Ammon's horn (tissue), 1 donor: ENCODE measurements around the gene S1PR5.
"Not testable (repeated sequence)": the region's sequence is repeated elsewhere in the genome, so short reads cannot be mapped to it uniquely, and the experiment has no call there.

Source experiments
- DNase-seq: peaks from one replicate; pipeline ENCODE4 v3.0.0-alpha.2; 2016; ENCODE audit warnings: low spot score

Gene S1PR5, protein sequence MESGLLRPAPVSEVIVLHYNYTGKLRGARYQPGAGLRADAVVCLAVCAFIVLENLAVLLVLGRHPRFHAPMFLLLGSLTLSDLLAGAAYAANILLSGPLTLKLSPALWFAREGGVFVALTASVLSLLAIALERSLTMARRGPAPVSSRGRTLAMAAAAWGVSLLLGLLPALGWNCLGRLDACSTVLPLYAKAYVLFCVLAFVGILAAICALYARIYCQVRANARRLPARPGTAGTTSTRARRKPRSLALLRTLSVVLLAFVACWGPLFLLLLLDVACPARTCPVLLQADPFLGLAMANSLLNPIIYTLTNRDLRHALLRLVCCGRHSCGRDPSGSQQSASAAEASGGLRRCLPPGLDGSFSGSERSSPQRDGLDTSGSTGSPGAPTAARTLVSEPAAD

DNA sequence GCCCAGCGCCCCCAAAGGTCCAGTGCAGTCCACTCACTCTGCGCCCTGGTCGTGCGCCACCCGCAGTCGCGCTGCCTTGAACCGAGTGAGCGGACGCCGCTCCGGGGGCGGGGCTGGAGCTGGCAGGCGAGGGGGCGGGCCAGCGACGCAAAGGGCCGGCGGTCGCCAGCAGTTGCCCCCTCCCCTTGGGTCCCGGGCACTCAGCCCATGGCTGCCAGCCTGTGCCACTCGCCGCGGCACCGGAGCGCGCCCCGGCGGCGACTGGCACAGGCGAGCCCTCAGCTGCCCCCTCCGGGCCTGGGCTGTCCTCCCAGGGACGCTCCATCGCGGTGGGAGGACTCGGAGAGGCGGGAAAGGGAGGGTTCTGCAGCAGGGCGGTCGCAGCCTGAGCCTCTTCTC lies at the start of gene S1PR5:
S1PR5 (minus strand) TSS at position 87 of the 399 bp plus-strand sequence. CDS start 2,436 bp downstream, outside the sequence.
- peak; percentile 93 for DNase-seq

DNA sequence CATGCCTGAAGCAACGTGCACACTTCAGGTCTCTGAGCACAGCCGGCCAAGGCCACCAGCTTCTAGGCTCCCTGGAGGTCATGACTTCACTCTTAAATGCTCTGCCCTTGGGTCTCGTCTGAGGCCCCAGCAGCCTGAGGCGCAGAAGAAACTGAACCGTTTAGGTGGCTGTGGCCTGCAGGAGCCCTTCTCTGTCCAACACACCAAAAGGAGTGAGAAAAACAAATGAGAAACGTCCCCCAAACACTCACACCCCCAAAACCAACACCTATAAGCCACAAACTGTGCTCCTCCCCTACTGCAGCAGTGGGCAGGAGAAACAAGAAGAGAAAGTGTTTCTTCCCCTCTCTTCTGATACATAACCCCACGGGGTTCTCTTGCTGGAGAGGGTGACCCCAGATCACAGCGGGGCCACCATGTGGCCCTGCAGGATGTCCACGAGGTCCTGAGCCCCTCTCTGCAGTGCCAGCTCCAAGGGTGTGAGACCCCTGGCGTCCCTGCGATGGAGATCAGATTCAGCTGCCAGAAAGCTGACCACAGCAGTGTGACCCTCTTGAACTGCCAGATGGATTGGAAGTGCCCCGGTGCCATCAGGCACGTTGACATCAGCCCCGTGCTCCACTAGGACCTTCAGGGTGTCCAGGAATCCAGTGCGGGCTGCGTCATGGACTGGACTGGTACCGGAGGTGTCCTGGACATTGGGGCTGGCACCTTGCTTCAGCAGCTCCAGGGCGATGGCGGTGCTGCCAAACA lies 49.6 kb upstream of the S1PR5 start:
- DNase-seq = no peak

DNA sequence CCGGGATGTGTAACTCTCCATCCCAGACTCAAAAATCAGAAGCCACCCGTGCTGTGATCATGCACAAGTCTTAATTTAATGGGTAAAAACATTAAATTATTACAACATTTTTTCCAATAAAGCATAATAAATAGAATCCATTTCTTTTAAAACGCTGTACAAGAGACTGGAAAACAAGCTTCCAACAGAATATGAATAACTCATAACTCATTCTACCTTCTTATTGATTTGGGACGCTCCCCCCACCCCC lies 49.1 kb upstream of the S1PR5 start:
- DNase-seq = no peak

DNA sequence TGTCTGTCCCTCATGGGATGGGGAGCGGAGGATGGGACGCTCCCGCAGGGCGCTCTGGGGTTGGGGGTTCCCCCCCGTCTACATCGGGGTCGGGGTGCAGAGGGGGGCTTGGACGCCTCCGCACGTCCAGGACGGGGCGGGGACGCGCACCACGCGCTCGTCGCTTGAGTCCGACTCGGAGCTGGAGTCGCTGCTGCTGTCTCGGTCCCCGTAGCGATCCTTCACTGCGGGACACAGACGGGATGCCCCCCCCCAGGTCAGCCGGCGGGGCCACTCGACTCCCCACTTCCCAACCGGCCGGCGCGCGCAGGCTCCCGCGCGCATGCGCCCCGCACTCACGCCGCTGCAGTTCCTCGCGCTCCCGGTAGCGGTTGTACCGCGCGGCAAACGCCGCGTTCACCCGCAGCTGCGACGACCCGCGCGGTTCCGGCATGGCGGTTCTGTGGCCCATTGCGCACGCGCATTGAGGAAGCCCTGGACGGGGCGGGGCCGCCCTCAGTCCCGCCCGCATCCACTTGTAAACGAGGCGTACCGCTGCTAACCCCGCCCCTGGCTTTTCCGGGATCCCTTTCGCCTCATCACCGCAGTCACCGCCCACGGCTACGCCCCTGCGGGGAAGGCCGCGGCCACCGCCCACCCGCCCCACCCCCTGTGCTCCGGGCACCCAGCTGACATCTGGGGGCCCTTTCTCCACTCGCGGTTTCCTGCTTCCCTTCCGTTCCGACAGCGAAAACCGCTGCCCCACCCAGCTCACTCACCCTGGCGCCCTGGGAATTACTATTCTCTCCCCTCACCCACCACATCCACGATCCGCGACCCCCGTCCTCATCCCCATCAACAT lies 48.5 kb upstream of the S1PR5 start, which contains the start of gene KRI1:
KRI1 (minus strand) TSS at position 444 of the 841 bp plus-strand sequence; CDS start at position 433, 11 bp downstream.
- DNase-seq = peak; percentile 98

DNA sequence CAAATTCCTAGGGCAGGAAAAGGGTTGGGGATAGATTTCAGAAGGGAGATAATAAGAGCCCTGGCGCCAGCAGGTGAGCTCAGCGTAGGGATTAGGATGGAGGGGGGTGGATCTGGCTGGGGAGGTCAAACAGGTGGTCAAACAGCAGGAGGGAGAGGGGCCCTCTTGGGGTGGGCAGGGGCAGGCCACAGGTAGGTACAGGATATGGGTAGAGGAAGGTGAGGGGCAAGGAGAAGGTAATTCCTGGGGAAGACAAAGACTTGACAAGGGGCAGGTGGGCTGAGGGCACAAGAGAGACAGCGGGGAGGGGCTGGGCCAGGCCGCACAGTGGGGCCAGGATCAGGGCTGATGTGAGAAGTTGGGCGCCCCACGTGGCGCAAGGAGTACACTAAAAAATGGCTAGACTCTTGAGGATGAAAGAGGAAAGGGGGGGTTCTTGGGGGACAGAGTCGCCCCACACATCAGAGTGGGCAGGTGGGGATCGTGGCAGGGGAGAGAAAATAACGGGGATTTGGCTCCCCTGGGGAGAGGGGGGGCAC lies 47.9 kb upstream of the S1PR5 start:
- peak; percentile 27 for DNase-seq

DNA sequence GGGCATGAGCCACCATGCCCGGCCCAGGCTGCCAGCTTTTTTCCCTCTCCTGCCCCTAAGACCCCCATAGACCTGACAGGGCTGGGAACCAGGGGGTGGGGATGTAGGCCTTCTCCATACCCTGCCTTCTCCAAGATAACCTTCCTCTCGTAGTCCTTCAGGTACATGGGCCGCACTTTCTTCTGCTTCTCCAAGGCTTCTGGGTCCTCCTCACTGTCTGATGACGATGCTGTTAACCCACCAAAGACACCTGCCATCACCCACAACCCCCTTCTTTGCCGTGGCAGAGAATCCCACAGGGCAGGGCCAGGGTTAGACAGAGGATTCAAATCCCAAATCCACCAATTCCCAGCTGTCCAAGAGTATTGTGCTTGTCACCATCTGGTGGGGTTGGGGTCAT lies 45.4 kb upstream of the S1PR5 start:
- DNase-seq = no peak

DNA sequence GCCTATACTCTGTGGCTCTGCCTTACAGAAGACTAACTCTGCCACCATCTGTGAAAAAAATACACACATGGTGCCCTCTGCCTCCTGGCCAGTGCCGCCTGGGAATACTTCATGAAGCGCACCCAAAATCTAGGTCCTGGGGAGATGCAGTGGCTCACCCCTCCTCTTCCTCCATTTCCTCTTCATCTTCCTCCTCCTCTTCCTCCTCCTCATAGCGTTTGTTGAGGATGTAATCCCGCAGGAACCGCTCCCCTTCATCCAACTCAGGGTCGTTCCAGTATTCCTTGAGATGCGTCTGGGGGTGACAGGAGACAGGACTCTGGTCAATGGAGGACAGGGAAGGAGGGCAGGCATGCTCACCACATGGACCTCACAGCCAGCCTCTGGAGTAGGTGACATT lies 42.9 kb upstream of the S1PR5 start:
- no peak for DNase-seq

DNA sequence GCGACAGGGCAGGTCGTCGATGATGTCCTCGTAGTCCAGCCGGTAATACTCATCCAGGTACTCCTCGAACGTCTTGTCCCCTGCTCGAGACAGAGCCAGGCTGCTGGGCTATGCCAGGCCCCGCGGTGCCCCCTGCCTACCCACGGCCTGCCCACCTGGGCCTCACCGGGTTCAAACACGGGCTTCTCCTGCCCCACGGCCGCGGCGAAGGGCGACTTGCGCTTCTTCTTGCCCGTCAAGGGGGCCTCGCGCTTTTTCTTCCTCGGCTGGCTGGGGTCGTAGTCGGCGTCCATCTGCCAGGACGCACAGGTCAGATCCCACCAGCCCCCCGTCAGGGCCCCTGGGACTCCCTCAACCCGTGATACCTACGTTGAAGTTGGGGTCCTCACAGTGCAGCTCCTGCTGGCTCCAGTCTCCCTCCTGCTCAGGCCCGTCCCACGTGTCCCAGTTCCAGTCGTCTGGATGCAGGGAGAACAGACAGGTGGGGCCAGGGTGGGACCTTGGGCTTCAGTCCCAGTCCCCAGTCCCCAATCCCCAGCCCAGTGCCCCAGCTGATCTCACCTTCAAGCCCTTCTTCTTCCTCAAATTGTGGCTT lies 40.5 kb upstream of the S1PR5 start:
- no peak for DNase-seq

DNA sequence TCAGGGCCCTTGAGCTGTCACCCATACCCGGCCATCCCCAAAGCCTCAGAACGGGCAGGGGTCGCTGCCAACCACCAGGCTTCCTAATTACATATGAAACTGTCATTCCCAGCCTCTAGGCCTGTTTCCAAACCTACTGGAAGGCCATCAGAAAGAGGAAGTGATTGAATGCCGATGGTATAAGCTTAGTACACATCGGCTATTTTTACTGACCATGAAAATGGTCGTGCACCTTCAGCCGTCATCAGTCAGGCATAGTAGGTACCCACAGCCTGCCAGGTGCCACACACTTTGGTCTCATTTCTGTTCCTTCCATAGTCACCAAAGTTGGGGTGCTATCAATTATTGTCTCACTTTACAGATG lies 38.3 kb upstream of the S1PR5 start:
- DNase-seq = no peak

DNA sequence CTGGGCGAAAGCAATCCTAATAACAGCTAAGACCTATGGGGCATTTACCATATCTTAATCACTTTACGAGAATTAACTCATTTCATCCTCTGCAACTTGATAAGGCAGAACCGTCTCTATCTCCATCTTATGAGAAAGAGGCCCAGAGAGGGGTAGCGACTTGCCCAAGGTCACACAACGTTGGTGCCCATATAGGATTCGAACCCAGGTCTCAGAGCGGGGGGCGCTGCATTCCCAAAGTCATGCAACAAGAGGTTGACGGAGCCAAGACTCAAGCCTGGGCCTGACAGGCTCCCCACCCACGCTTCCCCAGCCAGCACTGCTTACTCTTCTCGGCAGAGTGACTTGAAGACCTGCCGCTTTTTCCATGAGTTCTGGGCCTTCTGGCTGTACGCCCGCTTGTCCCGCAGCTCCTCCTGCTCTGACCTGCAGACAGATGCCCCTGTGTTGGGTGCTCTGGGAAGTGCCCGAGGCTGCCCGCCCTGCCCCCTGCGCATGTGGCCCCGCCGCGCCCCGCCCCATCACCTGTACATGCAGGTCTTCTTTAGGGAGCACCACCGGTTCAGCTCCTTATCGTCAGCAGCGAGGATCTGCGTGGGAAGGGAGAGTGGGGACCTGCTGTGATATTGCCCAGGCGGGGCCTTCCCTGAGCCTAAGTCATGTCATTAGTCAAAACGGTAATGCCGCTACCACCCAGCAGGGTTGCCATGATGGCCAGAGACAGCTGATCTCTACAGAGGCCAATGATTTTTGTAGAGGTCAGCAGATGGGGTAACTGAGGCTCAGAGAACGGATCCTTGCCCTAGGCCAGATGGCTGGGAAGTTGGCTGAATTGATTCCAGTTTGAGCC lies 37.7 kb upstream of the S1PR5 start:
- no peak for DNase-seq

DNA sequence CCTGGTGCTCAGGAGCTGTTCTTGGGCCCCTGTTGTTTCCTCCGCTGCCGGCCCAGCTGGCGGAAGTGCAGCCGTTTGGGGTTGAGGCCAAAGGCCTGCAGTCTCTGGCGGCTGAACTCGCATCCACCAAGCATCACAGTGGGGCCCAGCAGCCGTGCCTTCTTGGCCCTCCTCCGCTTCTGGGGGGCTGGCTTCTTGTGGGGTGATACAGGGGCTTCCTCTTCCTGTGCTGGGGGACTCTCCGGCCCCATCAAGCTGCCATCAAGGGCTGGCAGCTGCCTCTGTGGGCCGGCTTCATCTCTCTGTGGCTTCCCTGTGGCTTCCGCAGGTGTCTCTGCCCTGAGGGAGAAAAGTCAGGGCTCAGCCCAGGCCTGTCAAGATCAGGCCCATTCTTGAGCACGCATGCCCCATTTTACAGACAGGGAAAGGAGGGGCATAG lies 36.7 kb upstream of the S1PR5 start:
- DNase-seq = no peak

DNA sequence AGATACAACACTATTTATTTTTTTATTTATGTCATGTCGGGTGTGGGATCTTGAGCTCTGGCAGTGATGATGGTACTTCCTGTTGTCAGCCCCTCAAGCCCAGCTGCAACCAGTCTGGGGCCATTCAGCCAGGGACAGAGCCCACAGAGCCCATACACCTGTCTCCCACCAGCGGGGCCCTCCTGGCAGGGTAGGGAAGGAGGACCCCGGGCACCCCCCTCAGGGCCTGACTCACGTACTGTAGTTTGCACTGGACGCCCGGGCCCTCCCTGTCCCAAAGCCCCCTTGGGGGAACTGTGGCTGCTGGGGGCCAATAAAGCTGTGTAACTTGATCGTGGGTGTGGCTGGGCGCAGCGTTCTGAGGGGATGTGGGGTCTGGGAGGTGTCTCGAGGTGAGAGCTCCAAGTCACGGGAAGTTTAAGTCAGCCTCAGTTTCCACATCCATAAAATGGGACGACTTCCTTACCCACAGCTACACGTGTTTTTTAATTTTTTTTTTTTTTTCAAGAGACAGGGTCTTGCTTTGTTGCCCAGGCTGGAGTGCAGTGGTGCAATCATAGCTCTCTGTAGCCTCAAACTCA lies 35.9 kb upstream of the S1PR5 start:
- no peak for DNase-seq

DNA sequence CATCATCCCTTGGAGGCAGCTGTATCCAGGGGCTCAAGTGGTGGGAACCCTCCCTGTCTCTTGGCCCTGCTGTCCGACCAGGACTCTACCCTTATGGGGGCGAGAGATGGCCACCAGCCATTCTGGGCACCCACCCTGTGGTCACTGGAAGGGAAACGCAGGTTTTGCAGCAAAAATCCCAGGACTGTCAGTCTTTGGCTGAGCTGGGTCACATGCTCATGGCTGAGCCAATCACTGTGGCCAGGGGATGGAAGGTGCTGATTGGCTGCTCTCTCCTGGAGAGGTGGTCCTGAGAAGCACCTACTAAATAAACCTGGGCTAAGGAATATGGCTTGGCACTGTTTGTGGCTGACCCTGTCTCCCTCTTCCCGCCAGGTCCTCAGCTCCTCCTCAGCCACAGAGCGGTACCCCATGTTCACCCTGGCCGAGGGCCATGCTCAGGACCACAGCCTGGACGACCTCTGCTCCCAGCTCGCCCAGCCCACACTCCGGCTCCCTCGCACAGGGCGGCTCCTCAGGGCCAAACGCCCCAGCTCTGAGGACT lies 35.3 kb upstream of the S1PR5 start:
- DNase-seq = no peak

DNA sequence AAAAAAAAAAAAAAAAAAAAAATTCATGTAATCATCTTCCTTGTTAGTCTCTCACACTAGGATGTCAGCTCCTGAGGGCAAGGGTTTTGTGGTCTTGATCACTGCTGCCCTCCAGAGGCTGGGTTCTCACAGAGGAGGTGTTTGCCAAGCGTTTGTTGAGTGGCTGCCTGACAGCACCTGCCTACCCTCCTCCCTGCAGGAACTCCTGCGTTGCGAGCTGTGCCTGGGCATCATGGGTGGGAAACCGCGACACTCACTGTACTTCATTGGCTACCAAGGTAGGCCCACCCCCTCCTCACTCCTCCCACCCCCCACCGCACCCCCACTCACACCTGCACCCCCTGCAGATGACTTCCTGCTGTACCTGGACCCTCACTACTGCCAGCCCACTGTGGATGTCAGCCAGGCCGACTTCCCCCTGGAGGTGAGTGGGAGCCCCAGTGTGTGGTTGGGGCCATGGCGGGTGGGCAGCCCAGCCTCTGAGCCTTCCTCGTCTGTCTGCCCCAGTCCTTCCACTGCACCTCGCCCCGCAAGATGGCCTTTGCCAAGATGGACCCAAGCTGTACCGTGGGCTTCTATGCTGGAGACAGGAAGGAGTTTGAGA lies 34.6 kb upstream of the S1PR5 start:
- no peak for DNase-seq

DNA sequence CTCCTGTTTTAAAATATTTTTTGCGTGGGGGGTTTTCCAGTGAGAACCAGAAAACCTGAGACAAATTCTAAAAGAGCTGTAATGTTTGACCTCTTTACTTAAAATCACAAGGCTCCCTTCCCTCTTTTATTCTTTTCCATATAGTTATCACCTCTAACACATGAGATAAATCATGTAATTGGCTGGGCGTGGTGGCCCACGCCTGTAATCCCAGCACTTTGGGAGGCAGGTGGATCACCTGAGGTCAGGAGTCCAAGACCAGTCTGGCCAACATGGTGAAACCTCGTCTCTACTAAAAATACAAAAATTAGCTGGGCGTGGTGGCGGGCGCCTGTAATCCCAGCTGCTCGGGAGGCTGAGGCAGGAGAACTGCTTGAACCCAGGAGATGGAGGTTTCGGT lies 33.8 kb upstream of the S1PR5 start:
- DNase-seq = not testable (repeated sequence)

DNA sequence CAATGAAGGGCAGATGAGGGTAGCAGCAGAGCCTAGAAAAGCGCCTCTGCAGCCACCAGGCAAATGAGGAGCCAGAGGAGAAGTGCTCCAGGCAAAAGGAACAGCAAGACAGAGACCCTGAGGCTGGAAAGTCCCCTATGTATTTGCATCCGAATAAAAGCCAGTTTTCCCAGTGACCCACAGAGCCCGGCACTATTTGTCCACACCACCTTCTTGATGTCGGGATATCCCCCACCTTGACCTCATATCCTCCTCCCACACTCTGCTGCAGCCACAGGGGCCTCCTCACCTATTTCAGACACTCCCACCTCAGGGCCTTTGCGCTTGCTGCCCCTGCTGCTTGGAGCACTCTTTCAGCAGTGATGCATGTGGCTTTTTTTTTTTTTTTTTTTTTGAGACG lies 33.1 kb upstream of the S1PR5 start:
- DNase-seq = no peak

DNA sequence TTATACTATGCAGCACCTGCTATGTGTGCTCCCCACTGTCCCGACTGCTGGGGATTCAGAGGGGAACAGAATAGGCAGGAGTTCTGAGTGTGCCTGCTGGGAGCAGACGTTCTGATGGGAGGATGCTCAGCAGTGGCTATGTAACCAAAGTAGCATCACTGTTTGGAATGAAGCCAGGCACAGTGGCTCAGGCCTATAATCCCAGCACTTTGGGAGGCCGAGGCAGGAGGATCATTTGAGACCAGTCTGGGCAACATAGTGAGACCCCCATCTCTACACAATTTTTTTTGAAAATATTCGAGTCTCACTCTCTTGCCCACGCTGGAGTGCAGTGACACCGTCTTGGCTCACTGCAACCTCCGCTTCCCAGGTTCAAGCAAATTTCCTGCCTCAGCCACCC lies 32.5 kb upstream of the S1PR5 start:
- no peak for DNase-seq

DNA sequence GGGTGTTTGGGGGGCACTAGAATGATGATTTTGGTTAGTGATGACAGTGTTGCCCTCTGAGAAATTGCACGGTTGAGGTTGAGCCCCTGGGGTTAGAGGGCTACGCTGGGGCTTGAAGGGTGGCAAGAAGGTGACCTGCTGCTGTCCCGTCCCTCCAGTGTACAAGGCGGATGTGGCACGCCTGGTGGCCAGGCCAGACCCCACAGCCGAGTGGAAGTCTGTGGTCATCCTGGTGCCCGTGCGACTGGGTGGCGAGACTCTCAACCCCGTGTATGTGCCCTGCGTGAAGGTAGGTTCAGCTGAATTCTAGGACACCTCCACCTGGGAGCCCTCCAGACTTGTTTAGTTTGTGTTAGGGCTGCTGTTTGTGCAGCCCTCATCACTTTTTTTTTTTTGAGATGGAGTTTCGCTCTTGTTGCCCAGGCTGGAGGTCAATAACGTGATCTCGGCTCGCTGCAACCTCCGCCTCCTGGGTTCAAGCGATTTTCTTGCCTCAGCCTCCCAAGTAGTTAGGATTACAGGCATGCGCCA lies 31.6 kb upstream of the S1PR5 start:
- no peak for DNase-seq

DNA sequence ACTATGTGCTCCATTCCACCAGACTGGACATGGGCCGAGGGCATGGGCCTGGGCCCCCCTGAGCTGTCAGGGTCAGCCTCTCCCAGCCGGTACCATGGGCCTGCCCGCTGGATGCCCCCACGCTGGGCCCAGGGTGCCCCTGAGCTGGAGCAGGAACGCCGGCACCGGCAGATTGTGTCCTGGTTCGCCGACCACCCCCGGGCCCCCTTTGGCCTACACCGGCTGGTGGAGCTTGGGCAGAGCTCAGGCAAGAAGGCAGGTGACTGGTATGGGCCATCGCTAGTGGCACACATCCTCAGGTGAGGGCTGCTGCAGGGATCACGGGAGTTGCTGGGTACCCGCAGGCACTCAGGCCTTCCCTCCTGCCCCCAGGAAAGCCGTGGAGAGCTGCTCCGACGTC lies 29.6 kb upstream of the S1PR5 start:
- DNase-seq = no peak

DNA sequence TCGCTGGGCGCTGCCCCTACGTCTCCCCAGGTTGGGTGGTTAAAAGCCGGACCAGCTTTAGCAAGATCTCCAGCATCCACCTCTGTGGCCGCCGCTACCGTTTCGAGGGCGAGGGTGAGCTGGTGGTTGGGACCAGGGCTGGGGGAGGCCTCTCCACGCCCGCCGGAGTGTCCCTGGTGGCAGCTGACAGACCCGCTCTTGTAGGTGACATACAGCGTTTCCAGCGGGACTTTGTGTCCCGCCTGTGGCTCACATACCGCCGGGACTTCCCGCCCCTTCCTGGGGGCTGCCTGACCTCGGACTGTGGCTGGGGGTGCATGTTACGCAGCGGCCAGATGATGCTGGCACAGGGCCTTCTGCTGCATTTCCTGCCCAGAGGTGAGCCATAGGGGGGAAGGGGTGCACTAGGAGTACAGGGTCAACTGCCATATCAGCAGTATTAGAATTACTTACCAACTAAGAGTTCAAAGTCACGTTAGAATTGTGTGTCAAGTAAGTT lies 27.6 kb upstream of the S1PR5 start:
- no peak for DNase-seq
